K562 (cell line): Measurements from ENCODE around the gene ZNF891. TPM values are rescaled to one million over a fixed set of nuclear protein-coding genes. Genes with fewer than 3 reads are reported as not detected.
A peak's percentile ranks its signal among the peaks of the same experiment; 100 is the strongest.

Experiments used
- ATF6 ChIP-seq: sonication (generic); formaldehyde crosslinking; IDR thresholded peaks from 2 replicates; pipeline ENCODE4 v1.4.0; 2020; ENCODE audit warnings: mild to moderate bottlenecking, missing genetic modification reagents
- C11orf30 ChIP-seq: fragments of 450-650 bp; IDR thresholded peaks from 2 replicates; pipeline ENCODE4 v1.6.1; 2016; ENCODE audit warnings: low read depth, mild to moderate bottlenecking
- CREBBP ChIP-seq: IDR thresholded peaks from one replicate; pipeline ENCODE4 v1.6.1; 2012; ENCODE audit warnings: low read depth, mild to moderate bottlenecking, control low read depth, inconsistent platforms, low read length
- ELK3 ChIP-seq: fragments of 450-650 bp; formaldehyde crosslinking; IDR thresholded peaks from 2 replicates; pipeline ENCODE4 v1.4.0; 2020; ENCODE audit warnings: mild to moderate bottlenecking
- HNRNPUL1 ChIP-seq: fragments of 200-400 bp; formaldehyde crosslinking; IDR thresholded peaks from 2 replicates; pipeline ENCODE4 v1.6.1; 2017; ENCODE audit warnings: low read length
- KHSRP ChIP-seq: fragments of 450-650 bp; IDR thresholded peaks from 2 replicates; pipeline ENCODE4 v1.6.1; 2017
- MEF2A ChIP-seq: IDR thresholded peaks from 2 replicates; pipeline ENCODE4 v1.6.1; 2011; ENCODE audit warnings: low read depth, mild to moderate bottlenecking, low read length, moderate library complexity; ENCODE audit not compliant: control insufficient read depth
- MLLT1 ChIP-seq, 2 experiments: fragments of 450-650 bp; IDR thresholded peaks; 2 replicates each; pipeline ENCODE4 v1.6.1; 2016
- MTA2 ChIP-seq: fragments of 450-650 bp; IDR thresholded peaks from 2 replicates; pipeline ENCODE4 v1.6.1; 2016; ENCODE audit warnings: low read depth
- MTA3 ChIP-seq: fragments of 450-650 bp; formaldehyde crosslinking; IDR thresholded peaks from 2 replicates; pipeline ENCODE4 v1.6.1; 2017; ENCODE audit warnings: mild to moderate bottlenecking, borderline replicate concordance
- POU5F1 ChIP-seq: fragments of 150-350 bp; IDR thresholded peaks from 2 replicates; pipeline ENCODE4 v1.6.1; 2014; ENCODE audit warnings: borderline replicate concordance, low read length, low read depth, mild to moderate bottlenecking; ENCODE audit not compliant: partially characterized antibody
- STAT6 ChIP-seq: sonication (generic); formaldehyde crosslinking; IDR thresholded peaks from 2 replicates; pipeline ENCODE4 v1.8.1; 2023; ENCODE audit warnings: mild to moderate bottlenecking, missing genetic modification reagents
- TFAM ChIP-seq: fragments of 250-450 bp; sonication (Bioruptor Pico); conservative IDR thresholded peaks from 2 replicates; pipeline ENCODE4 v1.5.0; 2021; ENCODE audit warnings: mild to moderate bottlenecking, moderate library complexity
- XRCC5 ChIP-seq: fragments of 200-400 bp; formaldehyde crosslinking; IDR thresholded peaks from 2 replicates; pipeline ENCODE4 v1.6.1; 2017; ENCODE audit warnings: low read depth, mild to moderate bottlenecking, low read length
- ZNF124 ChIP-seq: sonication (generic); formaldehyde crosslinking; IDR thresholded peaks from 2 replicates; pipeline ENCODE4 v1.8.1; 2022; ENCODE audit warnings: missing genetic modification reagents
- ZNF239 ChIP-seq: fragments of 250-450 bp; sonication (Bioruptor Pico); IDR thresholded peaks from 2 replicates; pipeline ENCODE4 v1.4.0; 2020; ENCODE audit warnings: mild to moderate bottlenecking
- ZNF384 ChIP-seq: IDR thresholded peaks from 2 replicates; pipeline ENCODE4 v1.6.1; 2012; ENCODE audit warnings: low read depth, low read length, improper control_type of control experiment
- ZNF589 ChIP-seq: fragments of 200-800 bp; sonication (Bioruptor generic); IDR thresholded peaks from 2 replicates; pipeline ENCODE4 v1.6.1; 2016; ENCODE audit warnings: low read depth, missing genetic modification characterization, missing compliant biosample characterization
- ZNF639 ChIP-seq, 2 experiments: fragments of 200-800 bp in 1 of 2; sonication (Bioruptor generic) in 1 of 2; sonication (generic) in 1 of 2; formaldehyde crosslinking in 1 of 2; IDR thresholded peaks in 1 of 2; conservative IDR thresholded peaks in 1 of 2; 2 replicates each; pipeline versions ENCODE4 v1.5.0 to v1.6.1; 2016 to 2020; ENCODE audit warnings: missing compliant biosample characterization in 1 of 2, missing genetic modification characterization in 1 of 2, missing genetic modification reagents in 1 of 2
- polyA plus RNA-seq, 8 experiments: library from polyadenylated mRNA; depleted of rRNA in 4 of 8; stranded (reverse) in 5 of 8; unstranded in 3 of 8; fragments of >200 nt; fragmentation: Nextera tagmentation in 2 of 8; fragmentation: Illumina TruSeq in 1 of 8; extraction: Ambion mirVana in 2 of 8; extraction: Trizol in 1 of 8; gene quantifications; 2 replicates each; pipeline versions ENCODE4 v1.2.1 to v1.2.3, GENCODE V29; 2011 to 2014; ENCODE audit warnings: inconsistent platforms in 1 of 8, missing spikeins in 1 of 8
- total RNA-seq, 7 experiments: library from RNA; depleted of rRNA in 6 of 7; stranded (reverse); fragments of >200 nt in 6 of 7; fragmentation: Illumina TruSeq in 2 of 7; extraction: Trizol in 2 of 7; gene quantifications; 2 replicates each; pipeline versions ENCODE4 v1.2.1 to v1.2.3, GENCODE V29; 2011 to 2021; ENCODE audit warnings: low replicate concordance in 1 of 7

The ZNF891 gene
- total and polyA plus RNA-seq, 9 of the 15 experiments (the other 6 are each of a cell fraction or from before 2014, with no cell fraction given) = 0.41 to 2.0 (median 1.3) TPM

- TF ChIP-seq STAT6 (CRISPR knock-in tag) = no peak
- TF ChIP-seq MTA2 = no peak
- no peak for TF ChIP-seq TFAM (CRISPR knock-in tag)
- no peak for TF ChIP-seq ZNF124 (CRISPR knock-in tag)
- peak; percentile 40 for TF ChIP-seq C11orf30
- TF ChIP-seq POU5F1 = no peak
- no peak for TF ChIP-seq MEF2A
- no peak; the same call in 1 of the 2 replicates for TF ChIP-seq XRCC5
- 0 out of 2 replicates have a peak, but pooled peaks have one; percentile 18 for TF ChIP-seq ATF6
- no peak for TF ChIP-seq CREBBP
- no peak for TF ChIP-seq HNRNPUL1
- no peak for TF ChIP-seq ZNF239
- no peak for TF ChIP-seq ZNF384
- TF ChIP-seq ELK3 (CRISPR knock-in tag) = no peak
- peak in 1 of 2 experiments; percentile 88; a peak in 2 of 4 replicates for TF ChIP-seq ZNF639 (CRISPR knock-in tag; conservative IDR thresholded peaks at IDR 0.05 in 1 of 2, IDR thresholded peaks at IDR 0.05 in 1 of 2)
- TF ChIP-seq MTA3 = peak; percentile 79; the same call in 1 of the 2 replicates
- TF ChIP-seq MLLT1 (IDR thresholded peaks at IDR 0.05) = peak; percentile 31 to 46; a peak in 1 of 4 replicates
- TF ChIP-seq ZNF589 (CRISPR knock-in tag) = no peak; the same call in 1 of the 2 replicates
- peak; percentile 34; the same call in 1 of the 2 replicates for TF ChIP-seq KHSRP
These were observed at the start of gene ZNF891, which contains the start of gene ZNF10 (continued) for GRCh38 chr12:133130038-133130807.
